ENCODE results near the gene IDH1.
"Not testable (repeated sequence)": the region's sequence is repeated elsewhere in the genome, so short reads cannot be mapped to it uniquely, and the experiment has no call there.

IDH1 gene

DNA sequence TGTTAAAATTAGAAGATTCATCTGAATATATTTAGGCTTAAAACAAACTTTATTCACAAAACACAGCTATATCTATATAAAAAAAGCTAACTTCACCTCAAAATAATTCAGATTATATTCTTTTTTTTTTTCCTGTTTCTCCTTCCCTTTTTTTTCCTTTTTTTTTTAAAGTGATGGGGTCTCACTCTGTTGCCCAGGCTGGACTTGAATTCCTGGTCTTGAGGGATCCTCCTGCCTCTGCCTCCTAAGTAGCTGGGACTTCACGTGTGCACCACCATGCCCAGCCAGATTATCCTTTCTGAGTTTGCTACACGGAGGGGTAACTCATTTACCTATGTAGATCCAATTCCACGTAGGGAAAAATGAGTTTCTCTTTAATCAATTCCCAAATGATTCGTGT is 3.8 kb downstream of the IDH1 start:
- DNase-seq (ENCODE audit: insufficient read length, low spot score) (no peak), FAIRE-seq (no peak)
- no peak for TF ChIP-seq POLR2A (IDR thresholded peaks at IDR 0.05; ENCODE audit: low read depth, low read length)

- DNase-seq (ENCODE audit: insufficient read length, low spot score) (no peak), FAIRE-seq (peak; percentile 48)
- no peak for TF ChIP-seq POLR2A (IDR thresholded peaks at IDR 0.05; ENCODE audit: low read depth, low read length)
Observed at GRCh38 chr2:208250388-208250787, 4.5 kb downstream of the IDH1 start.

GRCh38 chr2:208249296-208249695 is 5.6 kb downstream of the IDH1 start:
- TF ChIP-seq POLR2A (IDR thresholded peaks at IDR 0.05; ENCODE audit: low read depth, low read length): no peak
- FAIRE-seq (no peak), DNase-seq (ENCODE audit: insufficient read length, low spot score) (no peak)

GRCh38 chr2:208248601-208249000 is 6.3 kb downstream of the IDH1 start:
- DNase-seq (ENCODE audit: insufficient read length, low spot score) (no peak), FAIRE-seq (no peak)
- TF ChIP-seq POLR2A (IDR thresholded peaks at IDR 0.05; ENCODE audit: low read depth, low read length): no peak

- no peak for TF ChIP-seq POLR2A (IDR thresholded peaks at IDR 0.05; ENCODE audit: low read depth, low read length)
- DNase-seq (ENCODE audit: insufficient read length, low spot score) (no peak), FAIRE-seq (no peak)
Observed at GRCh38 chr2:208245746-208246145, 9.1 kb downstream of the IDH1 start.

DNA sequence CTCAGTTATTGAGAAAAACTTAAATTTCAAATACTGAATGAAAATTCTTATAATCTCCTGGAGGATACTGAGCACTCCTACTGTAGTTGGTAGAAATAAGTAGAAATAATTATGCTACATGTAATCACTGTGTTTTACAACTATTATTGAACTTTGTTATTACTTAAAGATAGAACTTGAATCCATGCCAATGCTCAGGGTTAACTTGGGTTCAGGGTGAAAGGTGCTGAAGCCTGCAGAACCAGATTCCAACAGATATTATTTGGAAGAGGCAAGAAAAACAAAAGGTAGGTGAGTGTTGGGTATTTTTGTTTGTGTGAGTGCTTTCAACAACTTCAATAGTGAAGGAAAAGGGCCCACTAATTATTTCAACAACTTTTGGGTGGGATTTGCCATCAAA is 10.4 kb downstream of the IDH1 start:
- TF ChIP-seq POLR2A (IDR thresholded peaks at IDR 0.05; ENCODE audit: low read depth, low read length): no peak
- no peak for DNase-seq (ENCODE audit: insufficient read length, low spot score)
- no peak for FAIRE-seq

DNA sequence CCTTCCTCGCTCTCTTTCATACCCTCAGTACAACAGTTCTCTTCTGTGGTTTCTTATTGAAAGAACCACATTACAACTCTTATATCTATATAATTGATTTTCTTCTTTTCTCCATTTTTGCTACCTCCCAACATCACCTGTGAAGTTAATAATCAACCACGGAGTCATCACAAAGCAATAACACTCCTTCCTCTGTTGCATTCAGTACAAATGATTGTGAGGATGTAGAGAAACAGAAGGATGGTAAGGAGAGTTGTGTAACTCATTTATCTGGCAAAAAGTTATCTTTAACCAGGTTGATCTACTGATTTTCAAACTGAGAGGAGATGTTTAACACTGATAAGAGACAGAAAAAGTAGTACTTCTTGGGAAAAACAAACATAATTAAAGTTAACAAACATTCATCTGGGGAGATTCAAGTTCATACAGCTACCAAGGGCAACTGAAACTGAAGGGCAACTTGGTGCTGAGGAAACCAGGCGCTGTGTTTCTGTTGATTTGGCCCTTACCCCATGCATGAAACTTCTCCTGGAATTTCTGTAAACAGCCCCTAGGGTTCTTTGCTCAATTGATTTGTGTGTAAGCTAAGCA is 14.2 kb downstream of the IDH1 start:
- DNase-seq (ENCODE audit: insufficient read length, low spot score) (no peak), FAIRE-seq (no peak)

GRCh38 chr2:208239770-208240493 is 14.9 kb downstream of the IDH1 start:
- no peak for FAIRE-seq
- DNase-seq (ENCODE audit: insufficient read length, low spot score): no peak
- TF ChIP-seq POLR2A (IDR thresholded peaks at IDR 0.05; ENCODE audit: low read depth, low read length): no peak

More for the DNA sequence above, 14.2 kb downstream of the IDH1 start:
- no peak for TF ChIP-seq POLR2A (IDR thresholded peaks at IDR 0.05; ENCODE audit: low read depth, low read length)

- TF ChIP-seq POLR2A (IDR thresholded peaks at IDR 0.05; ENCODE audit: low read depth, low read length): no peak
- FAIRE-seq (no peak), DNase-seq (ENCODE audit: insufficient read length, low spot score) (no peak)
Observed at GRCh38 chr2:208235860-208236259, 19.0 kb downstream of the IDH1 start.

- DNase-seq (ENCODE audit: insufficient read length, low spot score): no peak
- no peak for TF ChIP-seq POLR2A (IDR thresholded peaks at IDR 0.05; ENCODE audit: low read depth, low read length)
- FAIRE-seq: no peak
Observed at GRCh38 chr2:208234786-208235185, 20.1 kb downstream of the IDH1 start.

DNA sequence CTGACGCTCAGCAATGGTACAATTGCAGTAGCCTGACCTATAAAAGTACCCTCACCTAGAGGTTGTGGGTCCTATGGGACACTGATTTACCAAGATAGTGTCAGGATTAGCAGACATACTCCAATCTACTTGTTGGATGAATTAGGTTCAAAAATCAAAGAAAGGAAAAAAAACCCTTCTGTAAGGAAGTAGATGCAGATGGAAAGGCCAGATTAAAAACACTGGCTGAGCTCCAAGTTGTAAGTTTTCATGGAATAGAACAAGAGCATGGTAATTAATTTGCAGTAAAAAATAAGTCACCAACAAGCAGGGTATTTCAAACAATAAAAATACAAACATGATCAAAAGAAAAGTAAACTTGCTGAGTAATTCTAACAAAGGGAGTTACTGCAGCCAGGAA is 26.4 kb downstream of the IDH1 start:
- no peak for TF ChIP-seq POLR2A (IDR thresholded peaks at IDR 0.05; ENCODE audit: low read depth, low read length)
- no peak for DNase-seq (ENCODE audit: insufficient read length, low spot score)
- no peak for FAIRE-seq

GRCh38 chr2:208227581-208228232 is 27.2 kb downstream of the IDH1 start:
- FAIRE-seq (no peak), DNase-seq (ENCODE audit: insufficient read length, low spot score) (no peak)
- no peak for TF ChIP-seq POLR2A (IDR thresholded peaks at IDR 0.05; ENCODE audit: low read depth, low read length)

DNA sequence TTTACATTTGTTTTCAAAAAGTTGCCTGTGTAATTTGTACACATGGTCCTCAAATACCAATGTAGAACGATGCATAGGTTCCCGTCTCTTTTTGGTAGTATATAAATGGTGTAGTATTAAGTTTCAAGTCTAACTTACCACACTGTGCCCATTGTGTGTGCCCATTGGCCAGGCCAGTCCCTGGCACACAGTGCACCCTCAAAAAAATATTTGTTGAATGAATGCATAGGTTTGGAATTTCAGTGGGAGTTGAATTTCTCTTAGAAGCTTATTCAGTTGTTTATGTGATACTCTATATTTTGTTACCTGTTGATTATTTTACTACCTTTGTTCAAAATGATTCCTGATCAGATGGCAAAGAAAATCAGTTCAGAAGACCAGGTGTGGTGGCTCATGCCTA is 30.1 kb downstream of the IDH1 start:
- TF ChIP-seq POLR2A (IDR thresholded peaks at IDR 0.05; ENCODE audit: low read depth, low read length): no peak
- no peak for FAIRE-seq
- DNase-seq (ENCODE audit: insufficient read length, low spot score): peak; percentile 25

DNA sequence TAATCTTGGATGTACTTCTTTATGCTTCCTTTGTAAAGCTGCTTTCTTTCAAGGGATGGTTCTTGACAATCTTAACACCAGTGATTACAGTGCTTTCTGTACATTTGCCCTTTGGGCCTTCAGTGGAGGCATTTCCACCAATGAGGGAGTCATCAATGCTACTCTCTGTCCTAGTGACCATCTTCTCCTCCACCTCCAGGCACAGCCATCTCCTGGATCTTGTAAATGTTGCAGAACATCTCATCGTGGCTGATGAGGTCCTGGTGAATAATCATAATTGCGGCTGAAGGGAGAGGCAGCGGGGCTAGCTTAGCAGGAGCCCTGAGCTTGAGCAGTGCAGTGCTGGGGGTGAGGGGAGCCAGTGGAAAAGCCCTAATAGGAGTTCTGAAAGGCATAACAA is 32.5 kb downstream of the IDH1 start:
- FAIRE-seq: no peak
- no peak for TF ChIP-seq POLR2A (IDR thresholded peaks at IDR 0.05; ENCODE audit: low read depth, low read length)

DNA sequence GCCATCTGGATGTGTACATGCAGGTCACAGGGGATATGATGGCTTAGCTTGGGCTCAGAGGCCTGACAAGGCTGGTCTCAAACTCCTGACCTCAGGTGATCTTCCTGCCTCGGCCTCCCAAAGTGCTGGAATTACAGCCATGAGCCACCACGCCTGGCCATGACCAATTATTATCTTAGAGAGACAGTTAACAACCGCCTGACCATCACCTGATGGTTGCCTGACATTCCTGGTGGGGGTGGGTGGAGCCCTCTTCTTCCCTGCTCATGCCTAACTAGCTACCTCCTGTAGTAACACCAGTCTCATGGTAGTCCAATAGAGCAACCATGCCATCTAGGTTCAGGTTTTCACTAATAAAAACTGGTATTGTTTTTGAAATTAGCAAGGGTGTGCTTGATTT is 33.0 kb downstream of the IDH1 start:
- not testable (repeated sequence) for DNase-seq (ENCODE audit: insufficient read length, low spot score); FAIRE-seq

More for the DNA sequence above, 32.5 kb downstream of the IDH1 start:
- DNase-seq (ENCODE audit: insufficient read length, low spot score): peak; percentile 8

Measured in H54 (cell line).